BJ (cell line): ENCODE results near the gene POC1A. TPM values are rescaled to one million over a fixed set of nuclear protein-coding genes. Genes with fewer than 3 reads are reported as not detected.

Experiments
- CTCF ChIA-PET: fragments of 350-600 bp; formaldehyde crosslinking; extraction: SDS; loops from one replicate; lab custom pipeline; 2021; ENCODE audit warnings: antibody characterized with exemption, inconsistent platforms; lab: Yijun Ruan, JAX
- POLR2A ChIA-PET: fragments of 300-600 bp; sonication (Branson Sonifier 250); formaldehyde crosslinking; extraction: SDS; loops from one replicate; lab custom pipeline; 2021; ENCODE audit warnings: antibody characterized with exemption; lab: Charles Lee
- DNase-seq: peaks from one replicate; pipeline ENCODE4 v3.0.0-alpha.2; 2011; ENCODE audit warnings: low read depth
- H3K27me3 ChIP-seq: 2 replicates; pipeline ENCODE4 v1.6.0; 2011; ENCODE audit warnings: low read length; ENCODE audit not compliant: control insufficient read depth, insufficient read depth
- H3K36me3 ChIP-seq: 2 replicates; pipeline ENCODE4 v1.5.1; 2011; ENCODE audit warnings: low read length; ENCODE audit not compliant: control insufficient read depth, insufficient read depth
- H3K4me3 ChIP-seq: 2 replicates; pipeline ENCODE4 v1.5.1; 2011; ENCODE audit warnings: low read depth, mild to moderate bottlenecking, control low read depth, low read length
- polyA plus RNA-seq: library from polyadenylated mRNA; depleted of rRNA; stranded (reverse); fragments of >200 nt; gene quantifications from 2 replicates; pipeline ENCODE4 v1.2.3, GENCODE V29; 2011
- TF ChIP-seq, protein P1 (sequence below): IDR thresholded peaks from 2 replicates; pipeline ENCODE4 v1.5.1; 2011; ENCODE audit warnings: low read depth, mild to moderate bottlenecking, control low read depth, inconsistent platforms, low read length, moderate library complexity; ENCODE audit not compliant: insufficient read depth

The POC1A gene
- polyA plus RNA-seq, 1 experiment, result 18.4 TPM

DNA sequence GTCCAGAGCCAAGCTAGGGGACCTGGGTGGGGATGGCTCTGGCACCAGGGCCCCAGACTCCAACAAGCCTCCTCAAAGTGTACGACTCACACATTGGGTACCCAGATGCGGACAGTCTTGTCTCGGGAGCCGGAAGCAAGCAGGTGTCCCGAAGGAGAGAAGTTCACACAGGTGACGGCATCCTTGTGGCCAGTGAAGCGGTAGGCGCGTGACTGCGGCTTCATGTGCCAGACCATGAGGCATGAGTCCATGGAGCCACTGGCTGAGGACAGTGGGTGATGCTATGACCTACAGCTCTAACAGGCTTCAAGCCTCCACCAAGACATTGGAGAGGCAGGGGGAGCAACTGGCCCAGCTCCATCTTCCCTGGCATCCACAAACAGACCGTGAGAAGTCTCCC lies 4.5 kb downstream of the POC1A start:
- Histone ChIP-seq H3K36me3 (peaks cover 5% of the 10 kb centered on the region), H3K27me3 (no peaks in the 10 kb centered on the region), H3K4me3 (no peak overlapping the region)
- no peak for DNase-seq
- CTCF ChIA-PET, result interaction anchor here (1.0 to 19.8 kb wide), 3 partner anchors 97 to 147 kb away, joined by 3 to 356 read pairs (median 6); no protein-coding TSS in a partner anchor
- TF ChIP-seq, protein P1, sequence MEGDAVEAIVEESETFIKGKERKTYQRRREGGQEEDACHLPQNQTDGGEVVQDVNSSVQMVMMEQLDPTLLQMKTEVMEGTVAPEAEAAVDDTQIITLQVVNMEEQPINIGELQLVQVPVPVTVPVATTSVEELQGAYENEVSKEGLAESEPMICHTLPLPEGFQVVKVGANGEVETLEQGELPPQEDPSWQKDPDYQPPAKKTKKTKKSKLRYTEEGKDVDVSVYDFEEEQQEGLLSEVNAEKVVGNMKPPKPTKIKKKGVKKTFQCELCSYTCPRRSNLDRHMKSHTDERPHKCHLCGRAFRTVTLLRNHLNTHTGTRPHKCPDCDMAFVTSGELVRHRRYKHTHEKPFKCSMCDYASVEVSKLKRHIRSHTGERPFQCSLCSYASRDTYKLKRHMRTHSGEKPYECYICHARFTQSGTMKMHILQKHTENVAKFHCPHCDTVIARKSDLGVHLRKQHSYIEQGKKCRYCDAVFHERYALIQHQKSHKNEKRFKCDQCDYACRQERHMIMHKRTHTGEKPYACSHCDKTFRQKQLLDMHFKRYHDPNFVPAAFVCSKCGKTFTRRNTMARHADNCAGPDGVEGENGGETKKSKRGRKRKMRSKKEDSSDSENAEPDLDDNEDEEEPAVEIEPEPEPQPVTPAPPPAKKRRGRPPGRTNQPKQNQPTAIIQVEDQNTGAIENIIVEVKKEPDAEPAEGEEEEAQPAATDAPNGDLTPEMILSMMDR, result no peak
- POLR2A ChIA-PET, result no interaction called here

- POLR2A ChIA-PET, result no interaction called here
- Histone ChIP-seq H3K36me3 (peaks cover 5% of the 10 kb centered on the region), H3K4me3 (no peak overlapping the region), H3K27me3 (no peaks in the 10 kb centered on the region)
- CTCF ChIA-PET, result interaction anchor here (1.2 to 19.8 kb wide), 5 partner anchors 26 to 208 kb away, joined by 3 to 356 read pairs (median 6); partner anchors contain the start of gene RRP9
- TF ChIP-seq, protein P1, result no peak
- no peak for DNase-seq
These were observed 5.2 kb downstream of the POC1A start for GRCh38 chr3:52149021-52149420.

DNA sequence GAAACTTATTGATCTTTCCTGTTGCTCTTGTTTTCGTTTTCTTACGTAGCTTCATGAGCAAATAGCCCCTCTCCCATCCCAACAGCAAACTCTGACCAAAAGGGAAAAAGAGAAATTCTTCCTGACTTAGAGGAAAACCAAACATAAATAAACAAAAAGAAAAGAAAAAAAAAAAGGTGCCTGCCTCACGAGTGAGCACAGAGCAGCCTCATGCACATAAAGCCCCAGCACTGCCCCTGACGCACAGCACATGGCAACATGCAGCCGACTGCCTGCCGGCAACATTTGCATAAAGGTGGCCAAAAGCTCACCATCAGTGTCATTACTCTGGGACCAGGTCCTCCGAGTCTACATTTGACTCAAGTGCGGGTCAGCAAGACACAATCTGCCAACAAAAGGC lies 6.4 kb downstream of the POC1A start:
- TF ChIP-seq, protein P1, result no peak
- Histone ChIP-seq H3K4me3 (no peak overlapping the region), H3K27me3 (no peaks in the 10 kb centered on the region), H3K36me3 (peaks cover 5% of the 10 kb centered on the region)
- POLR2A ChIA-PET, result no interaction called here
- CTCF ChIA-PET, result interaction anchor here (0.7 to 19.8 kb wide), 6 partner anchors 16 to 207 kb away, joined by 3 to 356 read pairs (median 5); partner anchors contain the start of gene RRP9
- no peak for DNase-seq

DNA sequence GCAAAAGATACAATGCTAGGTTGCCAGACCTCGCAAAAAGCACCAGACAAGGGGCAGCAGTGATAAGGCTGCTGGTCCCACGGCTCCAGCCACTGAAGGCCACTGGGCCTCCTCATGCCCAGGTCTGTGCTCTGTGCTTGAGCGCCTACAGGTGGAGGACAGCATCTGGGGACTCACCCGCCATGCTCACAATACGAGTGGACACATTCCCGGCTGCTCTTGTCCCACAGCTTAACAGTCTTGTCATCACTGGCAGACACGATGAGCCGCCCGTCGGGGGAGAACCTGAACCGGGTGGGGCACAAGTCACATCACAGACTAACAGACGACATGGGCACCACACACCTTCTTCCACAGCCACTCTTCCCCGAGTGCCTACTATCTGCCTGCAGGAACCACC lies 7.4 kb downstream of the POC1A start:
- Histone ChIP-seq H3K4me3 (no peak overlapping the region), H3K36me3 (peaks cover 6% of the 10 kb centered on the region), H3K27me3 (no peaks in the 10 kb centered on the region)
- ChIA-PET POLR2A (no interaction called here), CTCF (interaction anchor here (1.2 to 19.8 kb wide), 4 partner anchors 15 to 144 kb away, joined by 3 to 356 read pairs (median 4); no protein-coding TSS in a partner anchor)
- TF ChIP-seq, protein P1, result no peak
- DNase-seq, result no peak

GRCh38 chr3:52146189-52146588 lies 8.0 kb downstream of the POC1A start:
- CTCF ChIA-PET, result interaction anchor here (1.1 to 19.8 kb wide), 7 partner anchors 11 to 143 kb away, joined by 3 to 356 read pairs (median 5); no protein-coding TSS in a partner anchor
- H3K36me3 ChIP-seq, result peaks cover 6% of the 10 kb centered on the region

More at GRCh38 chr3:52146189-52146588, 8.0 kb downstream of the POC1A start:
- H3K27me3 ChIP-seq, result no peaks in the 10 kb centered on the region
- POLR2A ChIA-PET, result no interaction called here
- TF ChIP-seq, protein P1, result no peak
- H3K4me3 ChIP-seq, result no peak overlapping the region
- DNase-seq, result no peak
